Spinal cord (tissue), 10 donors: ENCODE results near the gene ALLC. TPM values are rescaled to one million over a fixed set of nuclear protein-coding genes. Genes with fewer than 3 reads are reported as not detected.

Experiments
- DNase-seq, 6 donors: peaks; one replicate each; pipeline versions ENCODE4 v3.0.0 to v3.0.0-alpha.2; 2013 to 2015; ENCODE audit warnings: low spot score in 6 of 6, low read depth in 4 of 6
- H3K27ac ChIP-seq: one replicate; pipeline ENCODE4 v1.5.1; 2013; ENCODE audit warnings: low read depth, low read length, control low read depth
- H3K27me3 ChIP-seq: one replicate; pipeline ENCODE4 v1.6.1; 2013; ENCODE audit warnings: low read length; ENCODE audit not compliant: control insufficient read depth, insufficient read depth
- H3K36me3 ChIP-seq: one replicate; pipeline ENCODE4 v1.6.1; 2013; ENCODE audit warnings: low read length; ENCODE audit not compliant: control insufficient read depth, insufficient read depth
- H3K4me1 ChIP-seq: one replicate; pipeline ENCODE4 v1.6.1; 2013; ENCODE audit warnings: low read length; ENCODE audit not compliant: control insufficient read depth, insufficient read depth
- H3K4me3 ChIP-seq: one replicate; pipeline ENCODE4 v1.5.1; 2013; ENCODE audit warnings: low read depth, low read length, control low read depth
- H3K9me3 ChIP-seq: one replicate; pipeline ENCODE4 v1.6.1; 2013; ENCODE audit warnings: low read length; ENCODE audit not compliant: control insufficient read depth, insufficient read depth
- WGBS: methylation state at CpG from one replicate; pipeline ENCODE4 v1.1.5; 2013; ENCODE audit warnings: missing lambda C conversion rate; ENCODE audit not compliant: insufficient coverage; 5-methylcytosine and 5-hydroxymethylcytosine counted together
- polyA plus RNA-seq, 2 donors: library from polyadenylated mRNA; unstranded; fragments of 120-200 nt; gene quantifications; one replicate each; pipeline ENCODE4 v1.2.1, GENCODE V29; 2013; ENCODE audit not compliant: insufficient read length in 2 of 2
- total RNA-seq, 2 donors: library from RNA; depleted of rRNA in 1 of 2; stranded (reverse); fragments of 120-200 nt in 1 of 2; fragments of >200 nt in 1 of 2; gene quantifications; one replicate each; pipeline versions ENCODE4 v1.2.3 to v1.2.4, GENCODE V29; 2013 to 2014
- donor health status: healthy.

The ALLC gene
- total and polyA plus RNA-seq, 4 donors = 0.71 to 8.2 (median 1.6) TPM

DNA sequence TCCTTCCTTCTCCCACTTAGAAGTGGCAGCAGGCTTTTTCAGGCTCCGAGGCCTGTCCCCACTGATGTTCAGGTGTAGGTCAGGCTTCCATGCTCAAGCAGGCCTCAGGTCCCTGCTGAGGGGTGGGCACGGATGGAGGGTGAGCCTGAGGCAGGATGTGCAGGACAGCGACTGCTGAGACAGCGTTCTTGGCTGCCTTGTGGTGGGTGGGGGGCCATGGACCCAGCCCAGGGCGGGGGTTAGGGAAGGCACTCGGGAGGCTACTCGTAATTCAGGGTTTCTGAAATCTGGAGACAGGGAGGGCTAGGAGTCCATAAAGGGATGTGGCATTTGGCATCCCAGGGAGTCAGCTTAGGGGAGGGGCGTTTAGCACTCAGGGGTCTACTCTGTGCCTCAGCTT, 32.8 kb upstream of the ALLC start:
- 98% methylated on average over 5 of the region's 8 CpGs for WGBS

DNA sequence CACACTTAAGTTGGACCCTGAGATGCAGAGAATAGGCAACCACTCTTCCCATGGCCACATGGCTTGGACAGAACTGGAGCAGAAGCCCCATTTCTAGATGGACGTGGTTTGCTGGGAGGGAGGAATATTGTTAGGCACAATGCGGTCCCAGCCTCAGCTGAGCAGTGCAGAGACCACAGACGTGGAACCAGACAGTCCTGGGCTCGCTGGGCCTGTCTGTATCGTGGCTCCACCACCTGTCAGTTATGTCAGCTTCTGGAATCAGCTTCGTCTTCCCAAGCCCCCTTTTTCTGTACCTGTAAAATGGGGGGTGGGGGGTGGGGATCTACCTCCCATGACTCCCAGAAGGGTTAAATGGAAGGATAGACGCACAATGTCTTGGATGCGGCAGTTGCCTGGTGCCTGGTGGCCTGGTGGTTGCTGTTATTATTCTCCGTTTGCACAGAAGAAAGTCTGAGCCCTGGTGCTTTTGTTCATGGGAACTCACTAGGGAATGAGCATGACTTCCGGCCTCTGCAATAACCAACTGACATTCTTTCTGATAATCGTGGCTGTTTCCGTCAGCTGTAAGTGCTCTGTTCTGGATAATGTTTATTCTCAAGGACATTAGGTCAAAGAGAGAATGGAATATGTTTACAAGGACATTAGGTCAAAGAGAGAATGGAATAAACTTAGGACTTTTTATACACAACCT, 31.7 kb upstream of the ALLC start:
- H3K4me1 ChIP-seq = peaks cover 3% of the 10 kb centered on the region
- DNase-seq = peak in 1 of 6 donors; percentile 21
- WGBS = 73% methylated on average over 8 of the region's 12 CpGs

More for the DNA sequence above, 32.8 kb upstream of the ALLC start:
- DNase-seq = no peak
- H3K4me3 ChIP-seq = no peak overlapping the region
- no peak overlapping the region for H3K27ac ChIP-seq
- peaks cover 3% of the 10 kb centered on the region for H3K4me1 ChIP-seq
- no peaks in the 10 kb centered on the region for H3K27me3 ChIP-seq
- H3K9me3 ChIP-seq = no peaks in the 10 kb centered on the region
- H3K36me3 ChIP-seq = peaks cover 4% of the 10 kb centered on the region

DNA sequence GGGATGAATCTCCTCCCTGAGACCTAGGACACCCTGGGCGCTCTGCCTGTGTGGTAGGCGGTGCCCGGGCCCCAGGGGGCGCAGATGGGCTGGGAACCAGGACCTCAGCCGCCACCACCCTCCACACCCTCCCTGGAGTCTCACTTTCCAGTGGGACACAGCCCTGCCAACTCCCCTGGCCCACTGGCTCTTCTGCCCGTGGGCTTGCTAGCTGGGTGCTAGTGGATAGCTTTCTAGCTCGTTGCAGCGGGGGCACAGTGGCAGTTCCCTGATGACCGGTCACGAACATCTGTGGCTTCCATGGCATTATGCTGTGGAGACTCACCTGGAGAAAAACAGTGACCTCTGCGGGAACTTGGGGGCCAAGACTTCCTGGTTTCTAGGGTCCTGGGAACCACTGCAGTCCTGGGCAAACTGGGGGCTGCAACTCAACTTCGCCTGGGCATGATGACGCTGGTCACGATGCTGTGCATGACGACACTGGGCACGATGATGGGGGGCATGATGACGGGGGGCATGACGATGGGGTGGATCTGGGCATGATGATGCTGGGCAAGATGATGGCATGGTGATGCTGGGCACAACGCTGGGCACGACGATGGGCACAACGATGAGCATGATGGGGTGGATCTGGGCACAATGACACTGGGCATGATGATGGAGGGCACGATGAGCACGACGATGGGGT, 31.0 kb upstream of the ALLC start:
- H3K9me3 ChIP-seq = no peaks in the 10 kb centered on the region
- 88% methylated on average over 25 of the region's 25 CpGs for WGBS
- no peaks in the 10 kb centered on the region for H3K27me3 ChIP-seq
- peaks cover 3% of the 10 kb centered on the region for H3K4me1 ChIP-seq
- peaks cover 4% of the 10 kb centered on the region for H3K36me3 ChIP-seq
- no peak for DNase-seq
- H3K4me3 ChIP-seq = no peak overlapping the region
- no peak overlapping the region for H3K27ac ChIP-seq

More for the DNA sequence above, 31.7 kb upstream of the ALLC start:
- H3K27ac ChIP-seq = no peak overlapping the region
- H3K9me3 ChIP-seq = no peaks in the 10 kb centered on the region
- no peaks in the 10 kb centered on the region for H3K27me3 ChIP-seq
- peaks cover 4% of the 10 kb centered on the region for H3K36me3 ChIP-seq
- no peak overlapping the region for H3K4me3 ChIP-seq

DNA sequence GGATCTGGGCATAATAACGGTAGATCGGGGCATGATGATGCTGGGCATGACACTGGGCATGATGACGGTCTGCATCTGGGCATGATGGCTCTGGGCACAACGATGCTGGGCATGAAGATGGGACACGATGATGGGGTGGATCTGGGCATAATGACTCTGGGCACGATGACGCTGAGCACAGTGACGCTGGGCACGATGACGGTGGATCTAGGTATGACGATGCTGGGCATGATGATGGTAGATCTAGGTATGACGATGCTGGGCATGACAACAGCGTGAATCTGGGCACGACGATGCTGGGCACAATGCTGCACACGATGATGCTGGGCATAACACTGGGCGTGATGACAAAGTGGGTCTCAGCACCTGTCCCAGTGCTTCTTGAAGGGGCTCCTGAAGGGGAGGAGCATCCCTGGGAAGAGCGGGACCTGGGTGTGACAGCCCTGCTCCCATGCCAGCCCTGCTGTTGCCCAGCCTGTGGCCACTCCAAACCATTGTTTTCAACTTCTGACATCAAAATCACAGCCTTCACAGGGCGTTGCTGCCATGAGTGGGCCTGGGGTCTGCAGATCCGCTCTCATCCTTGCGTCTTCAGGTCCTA, 30.4 kb upstream of the ALLC start:
- 92% methylated on average over 21 of the region's 21 CpGs for WGBS

DNA sequence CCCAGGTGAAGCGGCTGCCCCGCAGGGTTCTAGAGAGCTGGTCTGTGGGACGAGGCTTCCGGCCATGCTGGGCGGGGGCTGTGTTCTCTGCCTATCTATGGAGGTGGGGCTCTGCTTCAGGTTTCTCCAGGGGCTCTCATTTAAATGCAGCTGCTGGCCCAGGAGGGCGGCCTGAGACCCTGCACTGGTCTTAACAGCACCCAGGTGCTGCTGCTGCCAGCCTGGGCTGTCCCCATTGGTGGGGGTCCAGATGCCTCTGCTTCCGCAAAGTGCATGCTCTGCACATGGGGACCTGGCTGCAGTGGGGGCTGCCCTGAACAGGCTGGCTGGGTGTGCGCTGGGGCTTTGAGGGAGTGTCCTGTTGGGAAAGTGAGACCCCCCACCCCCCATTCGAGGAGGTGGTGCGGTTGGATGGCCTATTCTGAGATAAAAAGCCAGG, 29.7 kb upstream of the ALLC start:
- 83% methylated on average over 4 of the region's 10 CpGs for WGBS
- no peak overlapping the region for H3K27ac ChIP-seq
- H3K27me3 ChIP-seq = no peaks in the 10 kb centered on the region
- no peak for DNase-seq
- peaks cover 3% of the 10 kb centered on the region for H3K4me1 ChIP-seq
- no peaks in the 10 kb centered on the region for H3K9me3 ChIP-seq
- no peak overlapping the region for H3K4me3 ChIP-seq
- H3K36me3 ChIP-seq = peaks cover 4% of the 10 kb centered on the region

More for the DNA sequence above, 30.4 kb upstream of the ALLC start:
- no peak overlapping the region for H3K4me3 ChIP-seq
- H3K27me3 ChIP-seq = no peaks in the 10 kb centered on the region
- peaks cover 4% of the 10 kb centered on the region for H3K36me3 ChIP-seq
- DNase-seq = no peak
- no peak overlapping the region for H3K27ac ChIP-seq
- H3K4me1 ChIP-seq = peaks cover 3% of the 10 kb centered on the region
- H3K9me3 ChIP-seq = no peaks in the 10 kb centered on the region

DNA sequence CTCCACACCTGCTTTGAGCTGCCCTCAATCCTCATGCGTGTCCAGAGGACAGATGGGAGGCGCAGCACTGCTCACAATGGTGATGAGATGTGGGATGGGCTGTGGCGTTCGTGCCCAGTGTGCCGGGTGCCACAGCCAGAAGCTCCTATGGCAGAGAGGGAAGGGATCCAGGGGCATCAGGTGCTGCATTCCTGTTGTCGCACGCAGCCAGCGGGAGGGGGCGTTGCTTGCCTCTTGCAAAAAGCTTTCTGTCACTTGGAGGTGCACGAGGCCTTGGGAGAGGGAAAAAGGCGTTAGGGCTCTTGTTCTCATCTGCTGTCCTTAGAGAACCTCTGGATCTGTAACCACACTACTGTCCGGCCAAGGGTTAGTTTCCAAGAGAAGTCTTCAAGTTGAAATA, 29.2 kb upstream of the ALLC start:
- Histone ChIP-seq H3K27me3 (no peaks in the 10 kb centered on the region), H3K27ac (no peak overlapping the region), H3K4me1 (peaks cover 3% of the 10 kb centered on the region), H3K4me3 (no peak overlapping the region), H3K36me3 (peaks cover 4% of the 10 kb centered on the region), H3K9me3 (no peaks in the 10 kb centered on the region)
- peak in 2 of 6 donors; percentile 43 to 55 for DNase-seq
- 34% methylated on average over 9 of the region's 12 CpGs for WGBS

DNA sequence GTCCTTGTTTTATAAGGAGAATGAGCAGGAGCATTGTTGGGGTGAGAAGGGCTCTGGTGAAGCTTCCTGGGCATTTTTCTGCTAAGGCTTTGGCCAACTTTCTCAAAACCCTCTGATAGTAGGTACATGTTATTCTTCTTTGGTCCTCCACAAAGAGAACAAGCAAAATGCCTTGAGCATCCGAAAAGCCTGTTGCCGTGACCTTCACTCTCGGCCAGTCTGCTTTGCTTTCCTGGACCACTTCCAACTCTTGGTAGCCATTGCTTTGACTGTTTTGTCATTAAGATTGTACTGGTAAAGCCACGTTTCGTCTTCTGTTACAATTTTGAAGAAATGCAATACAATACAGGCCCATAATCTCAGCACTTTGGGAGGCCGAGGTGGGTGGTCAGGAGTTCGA, 27.4 kb upstream of the ALLC start:
- DNase-seq = no peak
- WGBS = no CpG with 5 or more reads among the region's 7 CpGs
- Histone ChIP-seq H3K36me3 (peaks cover 4% of the 10 kb centered on the region), H3K4me3 (no peak overlapping the region), H3K27me3 (no peaks in the 10 kb centered on the region), H3K9me3 (no peaks in the 10 kb centered on the region), H3K4me1 (peaks cover 3% of the 10 kb centered on the region), H3K27ac (no peak overlapping the region)

DNA sequence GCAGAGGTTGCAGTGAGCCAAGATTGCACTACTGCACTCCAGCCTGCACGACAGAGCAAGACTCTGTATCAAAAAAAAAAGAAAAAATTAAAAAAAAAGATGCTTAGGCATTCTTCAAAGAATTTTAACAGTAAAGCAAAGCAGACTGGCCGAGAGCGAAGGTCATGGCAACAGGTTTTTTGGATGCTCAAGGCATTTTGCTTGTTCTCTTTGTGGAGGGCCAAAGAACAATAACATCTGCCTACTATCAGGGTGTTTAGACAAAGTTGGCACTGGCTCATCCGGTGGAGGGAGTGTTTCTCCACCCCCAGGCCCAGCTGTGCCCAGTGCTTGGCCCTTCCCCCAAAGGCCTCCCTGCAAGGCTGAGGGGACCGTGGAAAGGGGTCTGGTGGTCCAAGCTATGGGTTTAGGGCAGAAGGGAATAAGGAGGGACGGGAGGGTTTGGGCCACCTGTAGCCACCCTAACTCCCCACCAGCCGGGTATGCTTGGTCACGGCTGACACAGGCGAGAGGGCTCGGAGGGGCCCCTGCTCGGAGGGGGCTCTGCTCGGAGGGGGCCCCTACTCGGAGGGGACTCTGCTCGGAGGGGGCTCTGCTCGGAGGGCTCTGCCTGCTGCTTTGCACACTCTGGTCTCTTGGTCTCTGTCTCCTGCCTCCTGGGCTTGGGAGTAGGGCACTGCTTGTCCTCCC, 26.7 kb upstream of the ALLC start:
- DNase-seq = no peak

DNA sequence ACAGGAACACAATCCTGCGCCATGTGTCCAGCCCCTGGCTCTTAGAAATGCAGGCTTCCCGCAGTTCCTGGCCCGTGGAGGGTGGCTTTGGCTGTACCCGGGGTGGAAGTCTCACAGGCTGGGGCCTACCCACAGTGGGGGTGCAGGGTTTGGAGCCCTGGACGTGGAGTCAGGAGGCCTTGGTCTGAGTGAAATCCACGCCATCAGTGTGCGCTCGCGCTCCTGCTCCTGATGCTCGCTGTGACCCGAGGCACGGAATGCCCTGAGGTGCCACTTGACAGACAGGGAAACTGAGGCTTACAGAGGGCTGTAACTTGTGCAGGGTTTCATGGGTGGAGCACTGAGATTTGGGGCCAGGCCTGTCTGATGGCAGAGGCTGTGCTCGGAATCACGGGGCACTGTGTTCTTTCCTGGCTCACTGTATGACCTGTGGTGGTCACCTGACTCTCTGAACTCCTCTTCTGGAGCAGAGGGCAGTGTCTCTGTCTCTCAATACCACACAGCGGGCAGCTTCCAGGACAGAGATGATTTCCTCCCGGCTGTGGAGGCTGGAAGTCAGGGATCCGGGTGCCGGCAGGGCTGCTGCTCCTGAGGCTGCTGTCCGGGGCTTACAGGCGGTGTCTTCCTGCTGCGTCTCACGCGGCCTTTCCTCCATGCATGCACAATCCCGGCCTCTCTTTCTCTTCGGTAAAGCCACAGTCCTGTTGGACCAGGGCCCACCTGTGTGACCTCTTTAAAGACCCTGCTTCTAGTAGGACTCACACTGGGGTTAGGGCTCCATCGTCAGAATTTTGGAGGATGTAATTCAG, 25.9 kb upstream of the ALLC start:
- Histone ChIP-seq H3K9me3 (no peaks in the 10 kb centered on the region), H3K36me3 (peaks cover 4% of the 10 kb centered on the region), H3K27me3 (no peaks in the 10 kb centered on the region), H3K27ac (no peak overlapping the region), H3K4me1 (peaks cover 3% of the 10 kb centered on the region), H3K4me3 (no peak overlapping the region)
- WGBS = 94% methylated on average over 23 of the region's 26 CpGs
- DNase-seq = no peak

More for the DNA sequence above, 26.7 kb upstream of the ALLC start:
- Histone ChIP-seq H3K4me3 (no peak overlapping the region), H3K27ac (no peak overlapping the region), H3K4me1 (peaks cover 3% of the 10 kb centered on the region), H3K27me3 (no peaks in the 10 kb centered on the region), H3K9me3 (no peaks in the 10 kb centered on the region), H3K36me3 (peaks cover 4% of the 10 kb centered on the region)
- 89% methylated on average over 10 of the region's 15 CpGs for WGBS
